NT2/D1 (cell line): ENCODE data around the gene ACADM.

ENCODE experiments used
- YY1 ChIP-seq: IDR thresholded peaks from 2 replicates; pipeline ENCODE4 v1.6.1; 2011; ENCODE audit not compliant: insufficient read length, insufficient read depth
- ZNF274 ChIP-seq: IDR thresholded peaks from 2 replicates; pipeline ENCODE4 v1.6.1; 2011; ENCODE audit warnings: mild to moderate bottlenecking, low read depth, low read length

GRCh38 chr1:75765697-75766355, 41.3 kb downstream of the ACADM start:
- TF ChIP-seq ZNF274 (no peak), YY1 (no peak)
